Trophoblast cell (in vitro differentiated cells and primary cell): ENCODE measurements around the gene PTPRN2.
"Not testable (repeated sequence)": the region's sequence is repeated elsewhere in the genome, so short reads cannot be mapped to it uniquely, and the experiment has no call there.

Experiments used
- DNase-seq, 2 donors: peaks; one replicate each; pipeline ENCODE4 v3.0.0-alpha.2; 2016
- H2AFZ ChIP-seq: 2 replicates; pipeline ENCODE4 v1.6.1; 2013; ENCODE audit warnings: low read length, moderate library complexity, mild to moderate bottlenecking; ENCODE audit not compliant: insufficient read depth, poor library complexity
- H2AK5ac ChIP-seq: 2 replicates; pipeline ENCODE4 v1.6.1; 2013; ENCODE audit warnings: mild to moderate bottlenecking, low read length
- H2BK120ac ChIP-seq: 2 replicates; pipeline ENCODE4 v1.6.1; 2013; ENCODE audit warnings: low read length, mild to moderate bottlenecking, moderate library complexity; ENCODE audit not compliant: insufficient read depth, poor library complexity
- H2BK12ac ChIP-seq: 2 replicates; pipeline ENCODE4 v1.6.1; 2013; ENCODE audit warnings: mild to moderate bottlenecking, low read length, moderate library complexity
- H2BK5ac ChIP-seq: 2 replicates; pipeline ENCODE4 v1.6.1; 2013; ENCODE audit warnings: low read length, low read depth, moderate library complexity, mild to moderate bottlenecking; ENCODE audit not compliant: poor library complexity
- H3K14ac ChIP-seq: 2 replicates; pipeline ENCODE4 v1.6.1; 2013; ENCODE audit warnings: mild to moderate bottlenecking, low read length
- H3K18ac ChIP-seq: 2 replicates; pipeline ENCODE4 v1.6.1; 2013; ENCODE audit warnings: mild to moderate bottlenecking, low read length
- H3K23ac ChIP-seq: 2 replicates; pipeline ENCODE4 v1.6.1; 2013; ENCODE audit warnings: low read length
- H3K27ac ChIP-seq: 2 replicates; pipeline ENCODE4 v1.5.1; 2013; ENCODE audit warnings: low read depth, mild to moderate bottlenecking, inconsistent platforms, low read length, moderate library complexity
- H3K27me3 ChIP-seq: 2 replicates; pipeline ENCODE4 v1.6.1; 2013; ENCODE audit warnings: inconsistent platforms, mild to moderate bottlenecking, low read length, moderate library complexity; ENCODE audit not compliant: insufficient read depth
- H3K36me3 ChIP-seq, 2 experiments: 1 replicate in 1 of 2; 2 replicates in 1 of 2; pipeline ENCODE4 v1.6.1; 2013; ENCODE audit warnings: low read length in 2 of 2, mild to moderate bottlenecking in 2 of 2, moderate library complexity in 1 of 2; ENCODE audit not compliant: insufficient read depth in 2 of 2, control insufficient read depth in 1 of 2
- H3K4ac ChIP-seq: 2 replicates; pipeline ENCODE4 v1.6.1; 2013; ENCODE audit warnings: low read depth, mild to moderate bottlenecking, low read length, moderate library complexity
- H3K4me1 ChIP-seq, 2 experiments: 1 replicate in 1 of 2; 2 replicates in 1 of 2; pipeline ENCODE4 v1.6.1; 2013; ENCODE audit warnings: low read length in 2 of 2, mild to moderate bottlenecking in 2 of 2, moderate library complexity in 1 of 2; ENCODE audit not compliant: insufficient read depth in 2 of 2, control insufficient read depth in 1 of 2
- H3K4me2 ChIP-seq: 2 replicates; pipeline ENCODE4 v1.6.1; 2013; ENCODE audit warnings: inconsistent platforms, mild to moderate bottlenecking, low read length, moderate library complexity
- H3K4me3 ChIP-seq: 2 replicates; pipeline ENCODE4 v1.5.1; 2013; ENCODE audit warnings: mild to moderate bottlenecking, low read depth, low read length, inconsistent platforms
- H3K79me1 ChIP-seq: one replicate; pipeline ENCODE4 v1.6.1; 2013; ENCODE audit warnings: low read length
- H3K79me2 ChIP-seq: 2 replicates; pipeline ENCODE4 v1.6.1; 2013; ENCODE audit warnings: low read length, mild to moderate bottlenecking; ENCODE audit not compliant: control insufficient read depth, insufficient read depth, poor library complexity
- H3K9ac ChIP-seq: 2 replicates; pipeline ENCODE4 v1.6.1; 2013; ENCODE audit warnings: mild to moderate bottlenecking, low read length
- H3K9me3 ChIP-seq: 2 replicates; pipeline ENCODE4 v1.6.1; 2013; ENCODE audit warnings: low read depth, mild to moderate bottlenecking, control low read depth, inconsistent platforms, low read length; ENCODE audit not compliant: insufficient read depth
- H4K12ac ChIP-seq: 2 replicates; pipeline ENCODE4 v1.6.1; 2013; ENCODE audit warnings: low read depth, mild to moderate bottlenecking, low read length, moderate library complexity
- H4K8ac ChIP-seq: 2 replicates; pipeline ENCODE4 v1.6.1; 2013; ENCODE audit warnings: low read depth, mild to moderate bottlenecking, low read length, moderate library complexity
- H4K91ac ChIP-seq: one replicate; pipeline ENCODE4 v1.6.1; 2013; ENCODE audit warnings: low read depth, mild to moderate bottlenecking, low read length, moderate library complexity
- WGBS: extraction: QIAGEN DNeasy Blood & Tissue Kit; methylation state at CpG from one replicate; pipeline ENCODE4 v1.1.7; 2013; ENCODE audit warnings: missing lambda C conversion rate; ENCODE audit not compliant: insufficient read length, insufficient coverage; ENCODE audit errors: extremely low coverage; 5-methylcytosine and 5-hydroxymethylcytosine counted together

The PTPRN2 gene

DNA sequence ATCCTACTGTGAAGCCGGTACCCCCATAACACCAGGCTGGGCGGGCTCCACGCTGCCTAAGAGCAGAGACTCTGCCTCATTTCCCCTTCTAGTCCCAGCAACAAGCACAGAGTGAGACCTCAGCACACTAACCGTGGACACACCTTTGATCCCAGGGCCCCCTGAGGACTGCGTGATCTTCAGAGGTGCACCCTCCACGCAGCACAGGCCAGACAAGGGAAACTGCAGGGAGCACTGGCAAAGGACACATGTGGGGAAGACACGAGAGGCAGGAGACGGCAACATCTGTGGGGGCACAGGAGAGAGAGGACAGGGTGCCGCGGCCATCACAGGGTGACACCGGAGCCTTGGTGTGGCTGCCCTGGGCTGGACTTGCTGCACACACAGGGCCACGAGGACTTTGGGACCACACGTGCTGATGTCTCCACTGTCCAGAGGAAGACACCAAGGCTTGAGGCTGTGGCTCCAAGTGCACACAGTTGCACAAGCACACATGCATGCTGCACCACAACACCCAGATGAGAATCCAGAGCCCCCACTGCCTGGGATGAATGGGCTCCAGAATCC lies 128.8 kb downstream of the PTPRN2 start:
- H2BK12ac ChIP-seq = no peak overlapping the region
- H3K36me3 ChIP-seq = no peaks in the 10 kb centered on the region
- no peaks in the 10 kb centered on the region for H3K4me1 ChIP-seq
- H3K79me2 ChIP-seq = no peaks in the 10 kb centered on the region
- no peak overlapping the region for H2AK5ac ChIP-seq
- no peak overlapping the region for H4K91ac ChIP-seq
- H3K27ac ChIP-seq = no peak overlapping the region
- H3K4ac ChIP-seq = no peak overlapping the region
- no peak overlapping the region for H2BK120ac ChIP-seq
- WGBS = no CpG with 5 or more reads among the region's 13 CpGs
- no peak overlapping the region for H3K14ac ChIP-seq
- no peak overlapping the region for H4K8ac ChIP-seq
- H3K9me3 ChIP-seq = peaks cover 16% of the 10 kb centered on the region
- H3K79me1 ChIP-seq = no peaks in the 10 kb centered on the region
- DNase-seq = no peak
- H3K27me3 ChIP-seq = no peaks in the 10 kb centered on the region
- H2AFZ ChIP-seq = no peak overlapping the region
- no peak overlapping the region for H3K4me3 ChIP-seq
- no peak overlapping the region for H4K12ac ChIP-seq
- H3K23ac ChIP-seq = no peak overlapping the region
- no peak overlapping the region for H3K4me2 ChIP-seq
- H2BK5ac ChIP-seq = no peak overlapping the region
- H3K18ac ChIP-seq = no peak overlapping the region
- H3K9ac ChIP-seq = no peak overlapping the region

DNA sequence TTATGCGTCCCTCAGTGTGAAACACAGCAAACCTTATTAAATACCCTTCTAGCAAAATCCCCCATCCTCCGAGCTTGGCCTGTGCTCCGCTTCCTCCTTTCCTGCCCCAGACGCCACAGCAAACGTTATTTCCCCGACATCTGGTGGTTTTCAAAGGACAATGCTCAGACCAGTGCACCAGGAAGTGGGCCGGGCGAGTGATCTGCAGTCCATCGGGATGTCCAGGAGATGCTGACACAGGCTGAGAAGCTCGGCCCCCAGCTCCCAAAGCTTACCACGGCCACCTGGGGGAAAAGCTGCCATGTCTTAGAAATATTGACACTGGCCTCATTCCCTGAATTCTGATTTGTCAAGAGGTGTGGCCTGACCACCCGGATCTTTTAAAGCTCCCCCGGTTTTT lies 129.5 kb downstream of the PTPRN2 start:
- H3K36me3 ChIP-seq = no peaks in the 10 kb centered on the region
- no CpG with 5 or more reads among the region's 13 CpGs for WGBS

DNA sequence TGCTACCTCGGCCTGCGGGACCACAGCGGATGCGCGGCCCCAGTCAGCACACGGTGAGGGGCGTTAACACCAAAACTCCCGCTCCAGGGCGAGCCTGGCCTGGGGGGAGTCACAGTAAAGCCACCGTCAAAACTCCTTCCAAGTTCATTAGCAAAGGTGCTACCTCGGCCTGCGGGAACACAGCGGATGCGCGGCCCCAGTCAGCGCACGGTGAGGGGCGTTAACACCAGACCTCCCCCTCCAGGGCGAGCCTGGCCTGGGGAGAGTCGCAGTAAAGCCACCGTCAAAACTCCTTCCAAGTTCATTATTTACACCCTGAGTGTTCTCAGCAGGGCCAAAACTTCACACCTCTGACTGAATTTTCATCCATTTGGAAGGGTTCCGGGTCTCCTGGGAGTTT lies 130.0 kb downstream of the PTPRN2 start:
- H3K79me1 ChIP-seq, H2BK12ac ChIP-seq, H2AK5ac ChIP-seq, H4K91ac ChIP-seq, H3K14ac ChIP-seq, H3K79me2 ChIP-seq, H4K8ac ChIP-seq, H3K18ac ChIP-seq, H2BK120ac ChIP-seq, H3K23ac ChIP-seq, H3K27me3 ChIP-seq, DNase-seq, H3K4me3 ChIP-seq, H4K12ac ChIP-seq, H3K4me1 ChIP-seq, H2AFZ ChIP-seq, H3K36me3 ChIP-seq, H3K27ac ChIP-seq, H2BK5ac ChIP-seq, H3K4ac ChIP-seq, H3K9ac ChIP-seq, H3K4me2 ChIP-seq: not testable (repeated sequence)
- H3K9me3 ChIP-seq = peaks cover 18% of the 10 kb centered on the region
- no CpG with 5 or more reads among the region's 22 CpGs for WGBS

More for the DNA sequence above, 129.5 kb downstream of the PTPRN2 start:
- Histone ChIP-seq H3K18ac (no peak overlapping the region), H3K4ac (no peak overlapping the region), H3K4me2 (no peak overlapping the region), H3K4me1 (no peaks in the 10 kb centered on the region), H3K14ac (no peak overlapping the region), H3K9ac (no peak overlapping the region), H4K91ac (no peak overlapping the region), H4K8ac (no peak overlapping the region), H2AK5ac (no peak overlapping the region), H2BK5ac (no peak overlapping the region), H2BK120ac (no peak overlapping the region), H3K27ac (no peak overlapping the region), H3K79me1 (no peaks in the 10 kb centered on the region), H3K79me2 (no peaks in the 10 kb centered on the region), H2AFZ (no peak overlapping the region), H2BK12ac (no peak overlapping the region), H4K12ac (no peak overlapping the region), H3K23ac (no peak overlapping the region), H3K27me3 (no peaks in the 10 kb centered on the region), H3K9me3 (peaks cover 16% of the 10 kb centered on the region), H3K4me3 (no peak overlapping the region)
- DNase-seq = no peak

DNA sequence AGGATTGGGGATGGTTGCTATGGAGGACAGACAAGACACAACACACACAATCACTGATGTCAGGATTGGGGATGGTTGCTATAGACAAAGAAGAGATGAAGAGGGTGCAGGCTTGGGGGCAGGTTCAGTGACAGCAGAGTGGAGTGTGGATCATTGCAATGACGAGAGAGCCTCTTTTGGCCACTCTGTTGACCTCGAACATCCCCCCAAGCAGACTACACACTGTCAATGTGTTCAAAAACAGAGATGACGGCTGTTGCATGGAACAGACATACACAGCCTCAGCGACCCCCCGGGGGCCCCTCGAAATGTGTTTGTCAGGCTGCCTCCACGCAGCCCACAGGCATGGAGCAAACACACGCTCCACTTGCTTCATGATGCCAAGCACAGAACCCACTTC lies 133.0 kb downstream of the PTPRN2 start:
- H3K14ac ChIP-seq = no peak overlapping the region
- H4K8ac ChIP-seq = no peak overlapping the region
- no peak overlapping the region for H2BK5ac ChIP-seq
- no CpG with 5 or more reads among the region's 8 CpGs for WGBS
- H4K12ac ChIP-seq = no peak overlapping the region
- H3K18ac ChIP-seq = no peak overlapping the region
- no peak overlapping the region for H4K91ac ChIP-seq
- no peak overlapping the region for H3K27ac ChIP-seq
- H3K4me1 ChIP-seq = no peaks in the 10 kb centered on the region
- H3K27me3 ChIP-seq = no peaks in the 10 kb centered on the region
- no peaks in the 10 kb centered on the region for H3K79me1 ChIP-seq
- H2BK120ac ChIP-seq = no peak overlapping the region
- H3K79me2 ChIP-seq = no peaks in the 10 kb centered on the region
- H3K4me3 ChIP-seq = no peak overlapping the region
- no peak overlapping the region for H3K23ac ChIP-seq
- no peak overlapping the region for H2AK5ac ChIP-seq
- H3K4ac ChIP-seq = no peak overlapping the region
- H3K9me3 ChIP-seq = peaks cover 17% of the 10 kb centered on the region
- no peak overlapping the region for H3K4me2 ChIP-seq
- no peak overlapping the region for H2AFZ ChIP-seq
- H2BK12ac ChIP-seq = no peak overlapping the region
- H3K36me3 ChIP-seq = no peaks in the 10 kb centered on the region
- DNase-seq = no peak
- no peak overlapping the region for H3K9ac ChIP-seq
